ENCODE results near the gene KRT23. TPM values are rescaled to one million over a fixed set of nuclear protein-coding genes. Genes with fewer than 3 reads are reported as not detected.
"Not testable (repeated sequence)": the region's sequence is repeated elsewhere in the genome, so short reads cannot be mapped to it uniquely, and the experiment has no call there.

The KRT23 gene
- total and polyA plus RNA-seq, 12 donors = 0.01 to 0.25 (median 0.21) TPM; not detected in 8

- DNase-seq = no peak
- Histone ChIP-seq H3K4me1 (peaks cover 0 to 11% (median 0%) of the 10 kb centered on the region in 9 donors), H3K27ac (no peak overlapping the region), H3K4me3 (no peak overlapping the region), H3K27me3 (peaks cover 0 to 17% (median 9%) of the 10 kb centered on the region in 7 donors), H3K9me3 (no peaks in the 10 kb centered on the region), H3K36me3 (no peaks in the 10 kb centered on the region)
- no peak for TF ChIP-seq CTCF (IDR thresholded peaks at IDR 0.05)
- WGBS, 2 donors = 69 to 73% methylated on average over 2 of the region's 2 CpGs
- ATAC-seq = no peak
- intact Hi-C loops (cut with DNase I) = no loop called here
Measured at GRCh38 chr17:40921026-40921425, 16.4 kb downstream of the KRT23 start.

GRCh38 chr17:40917116-40917515 lies 20.3 kb downstream of the KRT23 start:
- H3K9me3 ChIP-seq, ATAC-seq, H3K27ac ChIP-seq, H3K4me3 ChIP-seq, DNase-seq, H3K36me3 ChIP-seq, H3K27me3 ChIP-seq: not testable (repeated sequence)
- 96 to 97% methylated on average over 2 of the region's 2 CpGs for WGBS, 2 donors
- H3K4me1 ChIP-seq = peaks cover 0 to 30% (median 0%) of the 10 kb centered on the region in 9 donors
- intact Hi-C loops (cut with DNase I) = loop anchor here in 4 of 10 donors (5.0 to 10.0 kb wide), 4 partner anchors 408 to 745 kb away; no protein-coding TSS in a partner anchor

GRCh38 chr17:40916366-40916765 lies 21.1 kb downstream of the KRT23 start:
- no peak overlapping the region for H3K27ac ChIP-seq
- TF ChIP-seq CTCF (IDR thresholded peaks at IDR 0.05) = no peak

GRCh38 chr17:40915721-40916256 lies 21.7 kb downstream of the KRT23 start:
- peaks cover 0 to 7% (median 0%) of the 10 kb centered on the region in 7 donors for H3K27me3 ChIP-seq
- H3K4me3 ChIP-seq = no peak overlapping the region
- DNase-seq = no peak
- no peaks in the 10 kb centered on the region for H3K9me3 ChIP-seq
- H3K4me1 ChIP-seq = peaks cover 0 to 30% (median 0%) of the 10 kb centered on the region in 9 donors
- ATAC-seq = no peak
- intact Hi-C loops (cut with DNase I) = loop anchor here in 4 of 10 donors (5.0 to 10.0 kb wide), 4 partner anchors 409 to 747 kb away; no protein-coding TSS in a partner anchor
- no peak overlapping the region for H3K27ac ChIP-seq
- no peaks in the 10 kb centered on the region for H3K36me3 ChIP-seq
- WGBS, 2 donors = 77 to 88% methylated on average over 2 of the region's 2 CpGs
- no peak for TF ChIP-seq CTCF (IDR thresholded peaks at IDR 0.05)

More at GRCh38 chr17:40916366-40916765, 21.1 kb downstream of the KRT23 start:
- ATAC-seq (no peak), DNase-seq (no peak)
- Histone ChIP-seq H3K36me3 (no peaks in the 10 kb centered on the region), H3K4me1 (peaks cover 0 to 30% (median 0%) of the 10 kb centered on the region in 9 donors), H3K9me3 (no peaks in the 10 kb centered on the region), H3K27me3 (peaks cover 0 to 7% (median 0%) of the 10 kb centered on the region in 7 donors), H3K4me3 (no peak overlapping the region)
- intact Hi-C loops (cut with DNase I) = loop anchor here in 4 of 10 donors (5.0 to 10.0 kb wide), 4 partner anchors 408 to 746 kb away; no protein-coding TSS in a partner anchor
- WGBS, 2 donors = 51% methylated on average over 1 of the region's 1 CpG

GRCh38 chr17:40915199-40915661 lies 22.2 kb downstream of the KRT23 start:
- no peak overlapping the region for H3K27ac ChIP-seq
- no peak overlapping the region for H3K4me3 ChIP-seq
- H3K36me3 ChIP-seq = no peaks in the 10 kb centered on the region
- peaks cover 0 to 7% (median 0%) of the 10 kb centered on the region in 7 donors for H3K27me3 ChIP-seq
- WGBS, 2 donors = 66 to 69% methylated on average over 3 of the region's 3 CpGs
- ATAC-seq = no peak
- no peaks in the 10 kb centered on the region for H3K9me3 ChIP-seq
- peaks cover 0 to 35% (median 0%) of the 10 kb centered on the region in 9 donors for H3K4me1 ChIP-seq
- DNase-seq = no peak
- TF ChIP-seq CTCF (IDR thresholded peaks at IDR 0.05) = no peak
- intact Hi-C loops (cut with DNase I) = loop anchor here in 4 of 10 donors (5.0 to 10.0 kb wide), 4 partner anchors 410 to 747 kb away; no protein-coding TSS in a partner anchor

Measured in heart right ventricle (tissue), 16 donors.